Stimulated activated CD4-positive, alpha-beta T cell treated with anti-CD3 and anti-CD28 coated beads, Interleukin-4, amount 100 ng/mL, for 4 hours (primary cell): Measurements from ENCODE around the gene IGFALS.

Experiments used
- DNase-seq, 2 experiments: peaks; one replicate each; pipeline ENCODE4 v3.0.0-alpha.2; 2020

The IGFALS gene

DNA sequence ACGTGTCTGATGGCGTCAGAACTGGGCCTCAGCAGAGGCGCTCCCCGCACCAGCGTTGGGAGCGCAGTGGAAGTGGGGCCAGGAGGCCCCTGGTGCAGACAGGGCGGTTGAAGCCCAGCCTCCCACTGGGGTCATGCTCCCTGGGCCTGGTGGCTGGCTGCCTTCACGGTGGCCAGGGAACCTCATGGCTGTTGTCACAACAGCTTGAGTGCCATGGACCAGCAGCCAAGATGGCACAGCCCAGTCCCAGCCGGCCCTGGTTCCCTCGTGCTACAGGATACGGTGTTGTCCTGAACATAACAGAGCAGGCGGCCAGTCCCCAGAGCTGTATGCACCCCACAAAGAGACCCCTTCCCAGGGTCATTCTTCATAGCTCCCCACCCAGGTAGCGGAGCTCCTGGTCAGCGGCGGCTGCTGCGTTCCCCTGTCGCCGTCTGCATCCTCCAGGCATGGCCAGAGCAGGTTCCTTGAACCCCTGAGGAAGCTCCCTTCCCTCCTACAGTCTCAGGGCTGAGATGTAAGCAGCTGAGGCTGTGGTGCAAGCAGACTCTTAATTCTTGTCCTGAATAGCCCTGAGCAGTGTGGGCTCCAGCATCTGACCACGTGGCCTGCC, 51.8 kb downstream of the IGFALS start:
- DNase-seq: no peak

DNA sequence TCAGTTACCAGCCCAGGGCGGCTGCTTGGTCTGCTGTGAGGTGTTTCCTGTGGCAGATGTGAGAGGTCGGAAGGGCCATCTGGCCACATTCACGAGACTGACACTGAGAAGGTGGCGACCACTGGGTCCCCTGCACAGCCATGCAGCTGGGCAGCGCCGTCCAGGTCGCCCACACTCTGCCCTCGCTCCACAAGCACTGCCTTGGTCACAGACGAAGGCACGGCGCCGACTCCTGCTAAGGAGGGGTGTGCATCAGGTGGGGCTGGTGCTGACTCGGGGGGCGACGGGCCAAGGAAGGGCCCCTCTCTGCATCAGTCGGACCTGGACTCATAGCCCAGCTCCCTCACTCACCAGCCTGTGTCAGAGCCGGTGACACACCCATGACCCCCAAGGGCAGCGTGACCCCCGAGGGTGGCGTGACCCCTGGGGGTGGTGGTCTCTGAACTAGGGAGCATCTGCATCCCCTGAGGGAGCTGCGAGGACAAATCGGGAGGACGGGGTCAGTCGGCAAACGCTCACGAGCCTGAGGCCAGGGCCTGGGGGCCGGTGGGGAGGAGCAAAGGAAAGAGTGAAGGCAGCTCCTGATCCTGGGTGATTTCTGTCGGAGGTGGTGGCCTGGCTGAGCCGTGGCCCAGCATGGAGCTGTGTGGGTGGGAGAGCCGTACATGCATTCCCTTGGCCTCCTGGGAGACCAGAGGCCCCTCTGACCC, 52.6 kb downstream of the IGFALS start:
- DNase-seq: no peak
